IMR-90 (cell line): ENCODE data around the gene STYK1. TPM values are rescaled to one million over a fixed set of nuclear protein-coding genes. Genes with fewer than 3 reads are reported as not detected.
A peak's percentile ranks its signal among the peaks of the same experiment; 100 is the strongest.

Source experiments
- ATAC-seq: fragments of 200-7000 bp; cut with Tn5 transposase; 2 replicates; pipeline ENCODE4 v1.9.1; 2020; ENCODE audit warnings: low read depth, mild to moderate bottlenecking, moderate library complexity
- BruUV-seq: library from RNA; stranded (reverse); fragments of 400-500 nt; replicated peaks from 2 replicates; lab custom pipeline; 2021; lab: Mats Ljungman, UMichigan
- CTCF ChIA-PET: fragments of 300-600 bp; formaldehyde crosslinking; extraction: SDS; loops from one replicate; lab custom pipeline; 2021; ENCODE audit warnings: antibody characterized with exemption; lab: Yijun Ruan, JAX
- POLR2A ChIA-PET: fragments of 300-600 bp; sonication (Branson Sonifier 250); formaldehyde crosslinking; loops from one replicate; lab custom pipeline; 2022; ENCODE audit warnings: antibody characterized with exemption; ENCODE audit not compliant: unreplicated experiment; lab: Charles Lee
- DNase-seq: peaks from one replicate; pipeline ENCODE4 v3.0.0; 2013
- H2AFZ ChIP-seq: replicated peaks from 2 replicates; pipeline ENCODE3; 2013; ENCODE audit warnings: low read length, mild to moderate bottlenecking; ENCODE audit not compliant: poor library complexity
- H2AK5ac ChIP-seq: 2 replicates; pipeline ENCODE4 v1.6.1; 2013; ENCODE audit warnings: low read depth, low read length, inconsistent platforms
- H2AK9ac ChIP-seq: replicated peaks from 2 replicates; pipeline ENCODE3; 2013; ENCODE audit warnings: mild to moderate bottlenecking, low read depth, low read length, moderate library complexity; ENCODE audit not compliant: poor library complexity
- H2BK120ac ChIP-seq: 2 replicates; pipeline ENCODE4 v1.6.1; 2013; ENCODE audit warnings: low read depth, low read length, inconsistent platforms
- H2BK15ac ChIP-seq: 3 replicates; pipeline ENCODE4 v1.6.1; 2013; ENCODE audit warnings: low read depth, low read length, inconsistent platforms
- H2BK20ac ChIP-seq: 2 replicates; pipeline ENCODE4 v1.6.1; 2013; ENCODE audit warnings: low read depth, mild to moderate bottlenecking, inconsistent platforms, low read length, moderate library complexity
- H2BK5ac ChIP-seq: 2 replicates; pipeline ENCODE4 v1.6.1; 2013; ENCODE audit warnings: mild to moderate bottlenecking, low read depth, low read length, inconsistent platforms; ENCODE audit not compliant: poor library complexity, severe bottlenecking
- H3K14ac ChIP-seq: replicated peaks from 2 replicates; pipeline ENCODE4 v1.6.1; 2013; ENCODE audit warnings: low read depth, low read length, inconsistent platforms
- H3K18ac ChIP-seq: 2 replicates; pipeline ENCODE4 v1.6.1; 2013; ENCODE audit warnings: low read depth, low read length, control low read depth
- H3K23ac ChIP-seq: 2 replicates; pipeline ENCODE4 v1.6.1; 2013; ENCODE audit warnings: low read depth, low read length, inconsistent platforms
- H3K27ac ChIP-seq: 2 replicates; pipeline ENCODE4 v1.5.1; 2013; ENCODE audit warnings: mild to moderate bottlenecking, control low read depth, low read length; ENCODE audit not compliant: insufficient read depth
- H3K27me3 ChIP-seq: 2 replicates; pipeline ENCODE4 v1.6.1; 2013; ENCODE audit warnings: low read length; ENCODE audit not compliant: control insufficient read depth, insufficient read depth
- H3K36me3 ChIP-seq: 2 replicates; pipeline ENCODE4 v1.6.1; 2013; ENCODE audit warnings: low read length, mixed read lengths; ENCODE audit not compliant: control insufficient read depth, insufficient read depth
- H3K4ac ChIP-seq: 2 replicates; pipeline ENCODE4 v1.6.1; 2013; ENCODE audit warnings: low read depth, low read length, inconsistent platforms
- H3K4me1 ChIP-seq: 2 replicates; pipeline ENCODE4 v1.6.1; 2013; ENCODE audit warnings: low read length, mixed read lengths; ENCODE audit not compliant: control insufficient read depth, insufficient read depth
- H3K4me2 ChIP-seq: 2 replicates; pipeline ENCODE4 v1.6.1; 2013; ENCODE audit warnings: low read depth, mild to moderate bottlenecking, control low read depth, low read length, moderate library complexity
- H3K4me3 ChIP-seq: 2 replicates; pipeline ENCODE4 v1.5.1; 2013; ENCODE audit warnings: low read depth, mild to moderate bottlenecking, control low read depth, low read length, moderate library complexity; ENCODE audit not compliant: insufficient read depth
- H3K56ac ChIP-seq: 2 replicates; pipeline ENCODE4 v1.6.1; 2013; ENCODE audit warnings: low read length, inconsistent platforms; ENCODE audit not compliant: insufficient read depth; ENCODE audit errors: extremely low read depth
- H3K79me1 ChIP-seq, 2 experiments: 2 replicates each; pipeline ENCODE4 v1.6.1; 2013; ENCODE audit warnings: low read length in 2 of 2, inconsistent platforms in 1 of 2, low read depth in 1 of 2
- H3K9ac ChIP-seq: 2 replicates; pipeline ENCODE4 v1.6.1; 2013; ENCODE audit warnings: low read depth, low read length, control low read depth
- H3K9me1 ChIP-seq: 2 replicates; pipeline ENCODE4 v1.6.1; 2013; ENCODE audit warnings: low read length, inconsistent platforms; ENCODE audit not compliant: insufficient read depth
- H3K9me3 ChIP-seq: 2 replicates; pipeline ENCODE4 v1.6.1; 2013; ENCODE audit warnings: low read length; ENCODE audit not compliant: control insufficient read depth, insufficient read depth
- H4K20me1 ChIP-seq: 2 replicates; pipeline ENCODE4 v1.6.1; 2013; ENCODE audit warnings: low read length, inconsistent platforms; ENCODE audit not compliant: insufficient read depth
- H4K5ac ChIP-seq: 2 replicates; pipeline ENCODE4 v1.6.1; 2013; ENCODE audit warnings: mild to moderate bottlenecking, low read depth, low read length, control low read depth
- H4K8ac ChIP-seq, 2 experiments: 2 replicates each; pipeline ENCODE4 v1.6.1; 2013; ENCODE audit warnings: low read depth in 2 of 2, low read length in 2 of 2, control low read depth in 1 of 2, inconsistent platforms in 1 of 2
- H4K91ac ChIP-seq: 2 replicates; pipeline ENCODE4 v1.6.1; 2013; ENCODE audit warnings: low read depth, low read length, inconsistent platforms; ENCODE audit not compliant: insufficient read depth
- CEBPB ChIP-seq: IDR thresholded peaks from 2 replicates; pipeline ENCODE4 v1.6.1; 2012; ENCODE audit warnings: low read depth, low read length, improper control_type of control experiment
- SMC3 ChIP-seq: fragments of 150-350 bp; IDR thresholded peaks from 2 replicates; pipeline ENCODE4 v1.6.1; 2016; ENCODE audit warnings: low read depth, mild to moderate bottlenecking, antibody characterized with exemption, low read length, moderate library complexity
- WGBS, 2 experiments: methylation state at CpG; one replicate each; pipeline versions ENCODE4 v1.1.5 to v1.1.7; 2013; ENCODE audit warnings: missing lambda C conversion rate in 2 of 2; ENCODE audit not compliant: insufficient read length in 1 of 2; ENCODE audit errors: extremely low coverage in 2 of 2; 5-methylcytosine and 5-hydroxymethylcytosine counted together
- dilution Hi-C: fragments of 300-500 bp; cut with HindIII; formaldehyde crosslinking; loops from one replicate; pipeline ENCODE4 v1.14.3; 2018; ENCODE audit warnings: low sequenced_read_pairs; ENCODE audit not compliant: unreplicated experiment
- in situ Hi-C: fragments of 300-500 bp; cut with MboI; formaldehyde crosslinking; loops from 3 replicates; pipeline ENCODE4 v1.14.3; 2019; ENCODE audit warnings: low sequenced_read_pairs, inconsistent platforms, mixed read lengths
- intact Hi-C: fragments of 100-400 bp; cut with micrococcal nuclease; formaldehyde crosslinking; loops from 2 replicates; pipeline ENCODE4 v1.10.0; 2022
- polyA plus RNA-seq, 3 experiments: library from polyadenylated mRNA; depleted of rRNA; stranded (reverse); fragments of >200 nt; gene quantifications; 2 replicates each; pipeline ENCODE4 v1.2.3, GENCODE V29; 2012; ENCODE audit warnings: low replicate concordance in 1 of 3
- total RNA-seq: library from RNA; depleted of rRNA; stranded (reverse); fragments of >200 nt; gene quantifications from 2 replicates; pipeline ENCODE4 v1.2.3, GENCODE V29; 2012
- TF ChIP-seq, protein P1 (sequence below): conservative IDR thresholded peaks from 2 replicates; pipeline ENCODE4 v1.5.1; 2012; ENCODE audit warnings: mild to moderate bottlenecking, low read depth, low read length, improper control_type of control experiment

The STYK1 gene
- total and polyA plus RNA-seq, 2 of the 4 experiments (the other 2 are of a cell fraction) = 0.36 to 0.72 TPM

DNA sequence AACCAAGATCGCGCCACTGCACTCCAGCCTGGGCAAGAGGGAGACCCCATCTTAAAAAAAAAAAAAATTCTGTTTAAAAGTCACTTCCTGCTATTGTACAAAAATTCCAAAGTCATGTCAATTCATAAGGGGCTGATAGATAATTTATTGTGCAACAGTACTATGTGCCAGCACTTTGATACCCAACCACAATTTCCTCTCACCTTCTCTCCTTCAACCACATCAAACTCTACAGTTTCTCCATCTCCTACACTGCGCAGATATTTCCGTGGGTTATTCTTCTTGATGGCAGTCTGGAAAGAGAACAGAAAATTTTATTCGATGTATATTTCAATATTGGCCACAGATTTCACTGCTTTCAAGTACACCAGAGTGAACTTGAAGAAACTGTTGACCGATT lies 41.6 kb upstream of the STYK1 start:
- Histone ChIP-seq H3K23ac (no peak overlapping the region), H3K4ac (no peak overlapping the region), H3K4me1 (peaks cover 5% of the 10 kb centered on the region; the same call in 1 of the 2 replicates), H3K14ac (no peak overlapping the region), H3K9me1 (peaks cover 3% of the 10 kb centered on the region; the same call in 1 of the 2 replicates), H2BK15ac (no peak overlapping the region), H3K4me2 (no peak overlapping the region), H2AFZ (no peak overlapping the region), H3K56ac (no peak overlapping the region), H3K36me3 (peaks cover 17% of the 10 kb centered on the region), H3K27ac (no peak overlapping the region), H3K27me3 (no peaks in the 10 kb centered on the region), H2BK20ac (no peak overlapping the region), H4K5ac (no peak overlapping the region), H4K8ac (no peak overlapping the region), H3K4me3 (no peak overlapping the region), H2AK5ac (no peak overlapping the region), H4K20me1 (peaks cover 13% of the 10 kb centered on the region), H2BK120ac (no peak overlapping the region), H2BK5ac (no peak overlapping the region), H3K18ac (no peak overlapping the region), H4K91ac (no peak overlapping the region), H2AK9ac (no peak overlapping the region), H3K9ac (no peak overlapping the region), H3K9me3 (no peaks in the 10 kb centered on the region), H3K79me1 (peaks cover 13 to 32% of the 10 kb centered on the region in 2 experiments)
- ATAC-seq = no peak
- CTCF ChIA-PET = no interaction called here
- intact Hi-C loops (no loop called here), in situ Hi-C loops (no loop called here), dilution Hi-C loops (no loop called here)
- no TSS peak for BruUV-seq
- no peak for DNase-seq
- POLR2A ChIA-PET = no interaction called here
- TF ChIP-seq CEBPB = peak; percentile 66; the same call in 1 of the 2 replicates
- TF ChIP-seq, protein P1, sequence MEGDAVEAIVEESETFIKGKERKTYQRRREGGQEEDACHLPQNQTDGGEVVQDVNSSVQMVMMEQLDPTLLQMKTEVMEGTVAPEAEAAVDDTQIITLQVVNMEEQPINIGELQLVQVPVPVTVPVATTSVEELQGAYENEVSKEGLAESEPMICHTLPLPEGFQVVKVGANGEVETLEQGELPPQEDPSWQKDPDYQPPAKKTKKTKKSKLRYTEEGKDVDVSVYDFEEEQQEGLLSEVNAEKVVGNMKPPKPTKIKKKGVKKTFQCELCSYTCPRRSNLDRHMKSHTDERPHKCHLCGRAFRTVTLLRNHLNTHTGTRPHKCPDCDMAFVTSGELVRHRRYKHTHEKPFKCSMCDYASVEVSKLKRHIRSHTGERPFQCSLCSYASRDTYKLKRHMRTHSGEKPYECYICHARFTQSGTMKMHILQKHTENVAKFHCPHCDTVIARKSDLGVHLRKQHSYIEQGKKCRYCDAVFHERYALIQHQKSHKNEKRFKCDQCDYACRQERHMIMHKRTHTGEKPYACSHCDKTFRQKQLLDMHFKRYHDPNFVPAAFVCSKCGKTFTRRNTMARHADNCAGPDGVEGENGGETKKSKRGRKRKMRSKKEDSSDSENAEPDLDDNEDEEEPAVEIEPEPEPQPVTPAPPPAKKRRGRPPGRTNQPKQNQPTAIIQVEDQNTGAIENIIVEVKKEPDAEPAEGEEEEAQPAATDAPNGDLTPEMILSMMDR = no peak
- TF ChIP-seq SMC3 = no peak
- WGBS, 2 experiments = no CpG with 5 or more reads among the region's 6 CpGs
